Activated CD8-positive, alpha-beta memory T cell treated with anti-CD3 and anti-CD28 coated beads for 36 hours (primary cell): ENCODE data around the gene KRTAP9-9. TPM values are rescaled to one million over a fixed set of nuclear protein-coding genes. Genes with fewer than 3 reads are reported as not detected.
"Not testable (repeated sequence)": the region's sequence is repeated elsewhere in the genome, so short reads cannot be mapped to it uniquely, and the experiment has no call there.

Experiments used
- CTCF ChIA-PET: fragments of 350-600 bp; sonication (Branson Sonifier 250); formaldehyde crosslinking; loops from one replicate; lab custom pipeline; 2021; ENCODE audit warnings: antibody characterized with exemption; lab: Charles Lee
- POLR2A ChIA-PET: fragments of 350-600 bp; sonication (Branson Sonifier 250); formaldehyde crosslinking; loops from one replicate; lab custom pipeline; 2021; ENCODE audit warnings: antibody characterized with exemption; lab: Charles Lee
- total RNA-seq, 2 experiments: library from RNA; stranded (reverse); gene quantifications; one replicate each; pipeline ENCODE4 v1.2.3, GENCODE V29; 2021

The KRTAP9-9 gene
- not detected for total RNA-seq

DNA sequence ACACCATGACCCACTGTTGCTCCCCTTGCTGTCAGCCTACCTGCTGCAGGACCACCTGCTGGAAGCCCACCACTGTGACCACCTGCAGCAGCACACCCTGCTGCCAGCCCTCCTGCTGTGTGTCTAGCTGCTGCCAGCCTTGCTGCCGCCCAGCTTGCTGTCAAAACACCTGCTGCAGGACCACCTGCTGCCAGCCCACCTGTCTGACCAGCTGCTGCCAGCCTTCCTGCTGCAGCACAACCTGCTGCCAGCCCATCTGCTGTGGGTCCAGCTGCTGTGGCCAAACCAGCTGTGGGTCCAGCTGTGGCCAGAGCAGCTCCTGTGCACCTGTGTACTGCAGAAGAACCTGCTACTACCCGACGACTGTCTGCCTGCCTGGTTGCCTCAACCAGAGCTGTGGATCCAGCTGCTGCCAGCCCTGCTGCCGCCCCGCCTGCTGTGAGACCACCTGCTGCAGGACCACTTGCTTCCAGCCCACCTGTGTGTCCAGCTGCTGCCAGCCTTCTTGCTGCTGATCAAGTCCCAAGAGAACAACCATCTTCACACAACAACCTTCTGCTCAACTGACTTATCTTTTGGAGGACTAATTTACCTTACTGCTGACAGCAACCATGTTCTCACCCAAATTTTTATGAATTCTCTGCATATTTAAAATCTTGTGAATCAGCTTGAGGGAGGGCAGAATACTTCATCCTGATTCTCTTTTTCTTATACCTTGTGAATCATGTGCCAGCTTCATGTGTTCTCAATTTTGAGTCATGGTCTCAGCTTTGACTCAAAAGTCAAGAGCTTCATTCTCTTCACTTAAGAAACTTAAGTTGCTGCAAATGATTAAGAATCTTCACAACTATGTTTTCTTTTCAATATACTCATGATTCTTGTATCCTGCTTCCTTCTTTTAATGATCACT, at the start of gene KRTAP9-9:
Gene KRTAP9-9 (plus strand): TSS at position 4 of the 910 bp plus-strand sequence.
- CTCF ChIA-PET, POLR2A ChIA-PET: not testable (repeated sequence)

DNA sequence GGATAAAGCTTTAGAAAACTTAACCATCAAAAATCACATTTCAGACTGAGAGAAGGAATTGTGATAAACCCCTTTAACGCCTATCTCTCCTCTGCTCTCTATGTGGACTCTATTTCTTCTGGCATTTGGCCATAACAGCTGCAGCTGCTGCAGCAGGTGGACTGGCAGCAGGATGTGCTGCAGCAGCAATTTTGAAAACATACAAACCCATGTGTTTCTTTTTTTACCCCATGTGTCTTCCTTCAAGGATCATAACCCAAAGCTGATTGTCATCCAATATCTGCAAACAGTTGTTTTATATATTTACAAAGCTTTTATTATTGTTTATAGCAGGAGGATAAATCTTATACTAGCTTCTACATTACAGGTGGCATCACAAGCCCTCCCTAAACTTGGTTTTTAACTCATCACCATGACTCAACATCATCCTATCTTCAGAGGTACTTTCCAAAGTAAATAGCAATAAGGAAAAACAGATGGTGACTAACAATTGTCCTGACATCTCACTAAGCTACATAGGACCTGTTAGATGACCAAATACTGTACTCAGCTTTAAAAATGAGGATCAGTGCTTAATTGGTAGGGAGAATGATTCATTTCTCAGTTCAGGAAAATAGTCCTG, 43.2 kb upstream of the KRTAP9-9 start:
- ChIA-PET POLR2A (no interaction called here), CTCF (interaction anchor here (0.9 kb wide), 2 partner anchors 10 to 110 kb away, joined by 3 to 4 read pairs; no protein-coding TSS in a partner anchor)

GRCh38 chr17:41212524-41213169, 42.5 kb upstream of the KRTAP9-9 start:
- CTCF ChIA-PET: no interaction called here
- POLR2A ChIA-PET: no interaction called here

GRCh38 chr17:41215681-41216080, 39.5 kb upstream of the KRTAP9-9 start:
- ChIA-PET CTCF (no interaction called here), POLR2A (no interaction called here)

DNA sequence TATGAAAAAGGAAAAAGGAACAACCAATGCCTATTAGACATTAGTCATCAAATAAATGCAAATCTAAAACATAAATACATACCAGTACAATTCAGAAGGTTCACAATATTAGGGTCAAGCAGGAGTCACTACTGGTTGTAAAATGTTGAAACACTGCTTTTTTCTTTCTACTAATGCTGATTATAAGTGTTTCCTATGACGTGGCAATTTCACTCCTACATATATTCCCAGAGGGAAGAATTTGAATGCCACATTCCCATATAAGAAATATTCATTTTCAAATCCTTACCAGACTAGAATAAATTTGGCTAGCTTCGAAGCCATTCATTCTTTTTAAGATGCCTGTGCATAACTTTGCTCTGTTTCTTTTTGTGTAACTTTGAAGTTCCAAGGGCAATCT, 31.4 kb upstream of the KRTAP9-9 start:
- CTCF ChIA-PET: no interaction called here
- POLR2A ChIA-PET: no interaction called here

DNA sequence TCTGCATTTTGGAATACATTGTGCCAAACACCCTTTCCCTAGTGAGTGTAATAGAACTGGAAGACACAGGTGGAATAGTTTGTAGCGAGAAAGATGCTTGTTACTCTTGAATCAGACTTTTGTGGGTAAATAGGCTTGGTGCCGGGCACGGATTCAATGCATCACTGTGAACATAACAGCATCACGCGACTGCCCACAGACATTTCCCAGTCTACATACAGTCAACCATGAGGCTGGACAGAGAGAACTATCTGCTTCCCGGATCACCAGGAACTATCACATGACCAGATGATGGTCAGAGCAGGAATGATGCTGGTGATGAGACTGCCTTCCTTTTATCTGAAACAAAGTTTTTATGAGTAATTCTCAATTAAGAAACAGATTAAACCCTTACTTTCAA, 29.1 kb upstream of the KRTAP9-9 start:
- CTCF ChIA-PET: no interaction called here
- POLR2A ChIA-PET: no interaction called here

GRCh38 chr17:41226598-41227095, 28.5 kb upstream of the KRTAP9-9 start, which contains the start of gene KRTAP9-2:
Gene KRTAP9-2 (plus strand): TSS chr17:41226648. CDS start chr17:41226655, 7 bp downstream.
- POLR2A ChIA-PET, CTCF ChIA-PET: not testable (repeated sequence)

GRCh38 chr17:41230094-41230493, 25.1 kb upstream of the KRTAP9-9 start:
- POLR2A ChIA-PET: no interaction called here
- CTCF ChIA-PET: no interaction called here

- POLR2A ChIA-PET: no interaction called here
Observed at GRCh38 chr17:41231731-41232130, 23.5 kb upstream of the KRTAP9-9 start.

GRCh38 chr17:41232399-41233105, 22.6 kb upstream of the KRTAP9-9 start, which contains the start of gene KRTAP9-3:
Gene KRTAP9-3 (plus strand): TSS chr17:41232449. CDS start chr17:41232502, 53 bp downstream.
- POLR2A ChIA-PET, CTCF ChIA-PET: not testable (repeated sequence)

More at GRCh38 chr17:41231731-41232130, 23.5 kb upstream of the KRTAP9-9 start:
- CTCF ChIA-PET: no interaction called here

DNA sequence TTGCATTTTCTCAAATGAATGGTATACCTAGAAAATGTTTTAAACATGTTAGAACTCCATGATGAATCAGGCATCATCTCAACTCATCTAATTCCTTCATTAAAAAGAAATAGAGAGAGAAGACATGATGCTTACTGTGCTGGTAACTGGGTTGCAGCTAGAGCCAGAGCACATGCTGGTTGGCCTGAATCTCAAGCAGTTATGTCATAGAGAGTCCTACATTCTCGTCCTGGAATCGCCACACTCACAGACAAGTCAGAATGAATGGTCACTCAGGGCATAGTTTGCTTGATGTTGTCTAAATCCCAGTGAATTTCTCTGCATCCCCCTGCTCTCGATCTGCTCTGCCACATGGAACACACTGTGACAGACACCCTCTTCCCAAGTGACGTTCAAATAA, 18.1 kb upstream of the KRTAP9-9 start:
- CTCF ChIA-PET, POLR2A ChIA-PET: not testable (repeated sequence)

- POLR2A ChIA-PET, CTCF ChIA-PET: not testable (repeated sequence)
Observed at GRCh38 chr17:41237949-41238437, 17.2 kb upstream of the KRTAP9-9 start, which contains the start of gene KRTAP9-8. Gene KRTAP9-8 (plus strand): TSS chr17:41237999. CDS start chr17:41238052, 53 bp downstream.

DNA sequence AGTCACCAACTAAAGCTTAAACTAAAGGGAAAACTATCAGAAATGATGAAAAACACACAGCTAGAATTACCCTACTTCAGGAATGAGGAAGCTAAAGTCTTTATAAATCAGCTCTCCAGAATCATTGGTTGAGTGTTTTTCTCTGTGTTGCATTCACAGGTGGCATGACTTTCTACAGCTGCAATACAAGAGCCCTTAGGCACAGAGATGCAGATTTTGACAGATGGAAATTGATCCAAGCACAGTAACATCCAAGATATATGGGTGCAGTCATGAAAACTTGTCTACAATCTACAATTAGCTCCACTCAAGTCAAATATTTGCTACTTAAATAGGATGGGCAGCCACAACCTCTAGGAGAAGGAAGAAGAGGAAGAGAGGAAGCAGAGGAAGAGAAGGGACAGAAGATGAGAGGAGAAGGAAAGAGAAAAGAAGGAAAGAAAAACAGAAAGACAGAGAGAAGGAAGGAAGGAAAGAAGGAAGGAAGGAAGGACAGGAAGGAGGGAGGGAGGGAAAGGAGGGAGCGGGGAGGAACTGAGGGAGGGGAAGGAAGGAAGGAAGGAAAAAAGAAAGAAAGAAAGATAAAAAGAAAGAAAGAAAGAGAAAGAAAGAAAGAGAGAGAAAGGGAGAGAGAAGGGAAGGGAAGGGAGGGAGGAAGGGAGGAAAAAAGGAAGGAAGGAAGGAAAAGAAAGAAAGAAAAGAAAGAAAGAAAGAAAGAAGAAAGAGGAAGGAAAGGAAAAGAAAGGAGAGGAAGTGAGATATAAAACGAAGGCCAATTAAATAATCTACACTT, 8.0 kb upstream of the KRTAP9-9 start:
- CTCF ChIA-PET, POLR2A ChIA-PET: not testable (repeated sequence)

- POLR2A ChIA-PET, CTCF ChIA-PET: not testable (repeated sequence)
Observed at GRCh38 chr17:41249637-41250240, 5.4 kb upstream of the KRTAP9-9 start, which contains the start of gene KRTAP9-4. Gene KRTAP9-4 (plus strand): TSS chr17:41249687. CDS start chr17:41249721, 34 bp downstream.

GRCh38 chr17:41251261-41251660, 3.9 kb upstream of the KRTAP9-9 start:
- ChIA-PET CTCF (no interaction called here), POLR2A (no interaction called here)

GRCh38 chr17:41254861-41255260, 323 bp upstream of the KRTAP9-9 start:
- ChIA-PET CTCF (no interaction called here), POLR2A (no interaction called here)

DNA sequence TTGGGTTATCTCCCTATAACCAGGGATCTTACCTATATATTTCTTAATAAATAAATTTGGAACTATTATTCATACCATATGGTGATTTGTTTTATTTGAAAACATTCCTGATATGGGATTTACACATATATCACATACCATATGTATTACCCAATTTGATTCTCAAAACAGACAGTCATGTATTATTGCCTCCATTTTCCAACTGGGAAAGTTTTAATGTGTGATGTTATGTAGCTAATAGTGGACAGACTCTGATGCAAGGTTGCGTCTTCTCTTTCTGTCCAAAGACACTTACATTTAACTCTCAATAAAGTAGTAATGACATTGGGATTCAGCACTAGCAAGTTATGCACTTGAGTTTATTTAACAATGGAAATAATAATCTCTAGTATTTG, 1.1 kb downstream of the KRTAP9-9 start:
- ChIA-PET POLR2A (no interaction called here), CTCF (no interaction called here)

- ChIA-PET CTCF (no interaction called here), POLR2A (no interaction called here)
Observed at GRCh38 chr17:41258406-41258805, 3.2 kb downstream of the KRTAP9-9 start.
